Measurements from ENCODE around the gene ADTRP. TPM values are rescaled to one million over a fixed set of nuclear protein-coding genes. Genes with fewer than 3 reads are reported as not detected.

Gene ADTRP
- total RNA-seq, 4 donors from 2014 or later: 9.1 to 40.4 (median 21.8) TPM

- no peak overlapping the region for H3K4me3 ChIP-seq (ENCODE audit: low read depth, poor library complexity, severe bottlenecking)
- no peak for TF ChIP-seq POLR2A (IDR thresholded peaks at IDR 0.05)
- no peak for TF ChIP-seq CTCF (IDR thresholded peaks at IDR 0.05)
- WGBS, 2 donors: 70 to 73% methylated on average over 14 of the region's 14 CpGs
- no peak for DNase-seq (ENCODE audit: low spot score in 2 of 2)
- intact Hi-C loops (cut with DNase I; ENCODE audit: low total_unique reads): no loop called here
Observed at GRCh38 chr6:11785774-11786579, 7.4 kb upstream of the ADTRP start.

- intact Hi-C loops (cut with DNase I; ENCODE audit: low total_unique reads): no loop called here
- no peak for DNase-seq (ENCODE audit: low spot score in 2 of 2)
- TF ChIP-seq CTCF (IDR thresholded peaks at IDR 0.05) (no peak), POLR2A (IDR thresholded peaks at IDR 0.05) (no peak)
- no peak overlapping the region for H3K4me3 ChIP-seq (ENCODE audit: low read depth, poor library complexity, severe bottlenecking)
- 53 to 64% methylated on average over 5 of the region's 5 CpGs for WGBS, 2 donors
Observed at GRCh38 chr6:11785415-11785773, 6.8 kb upstream of the ADTRP start.

GRCh38 chr6:11784341-11784740 lies 5.7 kb upstream of the ADTRP start:
- H3K4me3 ChIP-seq (ENCODE audit: low read depth, poor library complexity, severe bottlenecking): no peak overlapping the region
- WGBS, 2 donors: 76 to 80% methylated on average over 7 of the region's 7 CpGs
- TF ChIP-seq CTCF (IDR thresholded peaks at IDR 0.05): no peak
- TF ChIP-seq POLR2A (IDR thresholded peaks at IDR 0.05): no peak
- DNase-seq (ENCODE audit: low spot score in 2 of 2): no peak
- intact Hi-C loops (cut with DNase I; ENCODE audit: low total_unique reads): no loop called here

GRCh38 chr6:11783524-11784064 lies 5.0 kb upstream of the ADTRP start:
- intact Hi-C loops (cut with DNase I; ENCODE audit: low total_unique reads): no loop called here
- DNase-seq (ENCODE audit: low spot score in 2 of 2): no peak
- no peak for TF ChIP-seq CTCF (IDR thresholded peaks at IDR 0.05)
- no peak for TF ChIP-seq POLR2A (IDR thresholded peaks at IDR 0.05)
- no peak overlapping the region for H3K4me3 ChIP-seq (ENCODE audit: low read depth, poor library complexity, severe bottlenecking)
- WGBS, 2 donors: 87 to 88% methylated on average over 6 of the region's 6 CpGs

- DNase-seq (ENCODE audit: low spot score in 2 of 2): no peak
- no peak for TF ChIP-seq CTCF (IDR thresholded peaks at IDR 0.05)
- intact Hi-C loops (cut with DNase I; ENCODE audit: low total_unique reads): no loop called here
Observed at GRCh38 chr6:11782524-11782923, 3.9 kb upstream of the ADTRP start.

GRCh38 chr6:11780097-11780428 lies 1.5 kb upstream of the ADTRP start:
- no peak for DNase-seq (ENCODE audit: low spot score in 2 of 2)
- TF ChIP-seq POLR2A (IDR thresholded peaks at IDR 0.05): no peak
- TF ChIP-seq CTCF (IDR thresholded peaks at IDR 0.05): no peak
- intact Hi-C loops (cut with DNase I; ENCODE audit: low total_unique reads): no loop called here
- no peak overlapping the region for H3K4me3 ChIP-seq (ENCODE audit: low read depth, poor library complexity, severe bottlenecking)
- WGBS, 2 donors: 53 to 66% methylated on average over 2 of the region's 2 CpGs

More at GRCh38 chr6:11782524-11782923, 3.9 kb upstream of the ADTRP start:
- WGBS, 2 donors: 82% methylated on average over 4 of the region's 4 CpGs
- no peak overlapping the region for H3K4me3 ChIP-seq (ENCODE audit: low read depth, poor library complexity, severe bottlenecking)

Measured in lower leg skin (tissue), 4 donors.